Mucosa of gallbladder (tissue), 1 donor: Measurements from ENCODE around the gene HOXA4. TPM values are rescaled to one million over a fixed set of nuclear protein-coding genes. Genes with fewer than 3 reads are reported as not detected.

ENCODE experiments used
- DNase-seq: peaks from one replicate; pipeline ENCODE4 v3.0.0-alpha.2; 2020; ENCODE audit warnings: low spot score
- total RNA-seq: library from RNA; stranded (reverse); gene quantifications from one replicate; pipeline ENCODE4 v1.2.1, GENCODE V29; 2021
- donor health status: DM: no; HTN: no; CAD: no.

The HOXA4 gene
- 2.3 TPM for total RNA-seq

GRCh38 chr7:27130540-27131389 lies at the start of gene HOXA4:
TSS of gene HOXA4 (minus strand) at chr7:27130757. CDS start at chr7:27130733, 24 bp downstream.
- peak; percentile 72 for DNase-seq

- no peak for DNase-seq
Observed at GRCh38 chr7:27179503-27180430, 49.2 kb upstream of the HOXA4 start.

- DNase-seq: no peak
Observed at GRCh38 chr7:27179030-27179429, 48.5 kb upstream of the HOXA4 start.

- no peak for DNase-seq
Observed at GRCh38 chr7:27178366-27178765, 47.8 kb upstream of the HOXA4 start.

GRCh38 chr7:27177795-27178320 lies 47.3 kb upstream of the HOXA4 start:
- DNase-seq: no peak

- DNase-seq: no peak
Observed at GRCh38 chr7:27176962-27177794, 46.6 kb upstream of the HOXA4 start.

GRCh38 chr7:27176524-27176845 lies 45.9 kb upstream of the HOXA4 start:
- DNase-seq: no peak

- DNase-seq: no peak
Observed at GRCh38 chr7:27175626-27176523, 45.3 kb upstream of the HOXA4 start.

- no peak for DNase-seq
Observed at GRCh38 chr7:27174874-27175625, 44.5 kb upstream of the HOXA4 start.

- DNase-seq: no peak
Observed at GRCh38 chr7:27173956-27174873, 43.7 kb upstream of the HOXA4 start, which contains the start of gene HOXA10. TSS of gene HOXA10 (minus strand) at chr7:27174320. CDS start at chr7:27174306, 14 bp downstream.

- DNase-seq: no peak
Observed at GRCh38 chr7:27173511-27173955, 43.0 kb upstream of the HOXA4 start.

GRCh38 chr7:27172823-27173510 lies 42.4 kb upstream of the HOXA4 start:
- no peak for DNase-seq

- no peak for DNase-seq
Observed at GRCh38 chr7:27172315-27172774, 41.8 kb upstream of the HOXA4 start.

- no peak for DNase-seq
Observed at GRCh38 chr7:27171637-27172314, 41.2 kb upstream of the HOXA4 start.

- no peak for DNase-seq
Observed at GRCh38 chr7:27171325-27171636, 40.7 kb upstream of the HOXA4 start.

GRCh38 chr7:27170426-27171324 lies 40.1 kb upstream of the HOXA4 start:
- no peak for DNase-seq
